ENCODE data around the gene MBD3L4.
"Not testable (repeated sequence)": the region's sequence is repeated elsewhere in the genome, so short reads cannot be mapped to it uniquely, and the experiment has no call there.

The MBD3L4 gene

DNA sequence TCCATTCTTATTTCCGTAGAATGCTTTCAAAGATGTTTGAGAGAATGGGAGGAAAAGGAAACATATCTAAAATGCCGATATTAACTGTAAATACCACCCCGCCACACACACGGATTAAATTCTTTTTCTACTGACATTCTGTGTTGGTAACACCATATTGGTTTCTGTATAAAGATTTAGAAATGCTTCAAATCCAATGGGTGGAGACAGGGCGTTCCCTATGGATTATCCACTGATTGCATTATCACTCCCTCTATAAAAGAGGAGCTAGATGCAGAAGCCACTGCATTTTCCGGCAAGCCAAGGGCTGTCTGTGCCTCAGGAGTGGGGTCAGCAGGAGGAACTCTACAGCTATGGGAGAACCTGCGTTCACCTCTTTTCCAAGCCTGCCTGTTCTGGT, 9.0 kb upstream of the MBD3L4 start, which contains the start of gene MBD3L2:
Gene MBD3L2, plus strand, starts transcription at position 301 of the 400 bp plus-strand sequence. Its CDS starts 53 bp downstream, at position 354.
- not testable (repeated sequence) for H3K4me1 ChIP-seq (ENCODE audit: control insufficient read depth, insufficient read depth, low read length, poor library complexity, severe bottlenecking); H3K36me3 ChIP-seq (ENCODE audit: control insufficient read depth, insufficient read depth, low read length); H3K9me3 ChIP-seq (ENCODE audit: control insufficient read depth, low read length); H3K4me3 ChIP-seq (ENCODE audit: extremely low read depth, insufficient read depth, low read length, poor library complexity, severe bottlenecking); H3K27ac ChIP-seq (ENCODE audit: low read depth, low read length, severe bottlenecking)
- WGBS, 2 experiments (ENCODE audit: insufficient coverage in 2 of 2), result no CpG with 5 or more reads among the region's 7 CpGs

DNA sequence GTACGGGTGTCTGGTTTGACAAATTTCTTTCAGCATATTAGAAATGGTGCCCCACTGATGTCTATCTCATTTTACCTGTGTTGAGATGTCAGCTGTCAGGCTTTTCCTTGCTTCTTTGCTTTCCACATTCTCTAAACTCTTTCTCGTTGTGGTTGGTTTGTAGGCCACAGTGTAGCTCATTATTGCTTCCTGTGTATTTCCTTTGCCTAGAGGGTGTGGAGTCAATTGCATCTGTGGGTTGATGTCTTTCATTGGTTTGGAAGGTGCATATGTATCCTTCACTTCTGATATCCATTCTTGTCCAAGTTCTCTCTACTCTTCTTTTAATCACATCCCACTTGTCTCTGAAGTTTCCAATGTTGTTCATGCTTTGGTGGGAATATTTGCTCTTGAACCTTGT, 1.6 kb upstream of the MBD3L4 start:
- not testable (repeated sequence) for H3K27ac ChIP-seq (ENCODE audit: low read depth, low read length, severe bottlenecking); H3K9me3 ChIP-seq (ENCODE audit: control insufficient read depth, low read length); H3K36me3 ChIP-seq (ENCODE audit: control insufficient read depth, insufficient read depth, low read length); H3K4me3 ChIP-seq (ENCODE audit: extremely low read depth, insufficient read depth, low read length, poor library complexity, severe bottlenecking); H3K4me1 ChIP-seq (ENCODE audit: control insufficient read depth, insufficient read depth, low read length, poor library complexity, severe bottlenecking)
- no CpG with 5 or more reads among the region's 2 CpGs for WGBS, 2 experiments (ENCODE audit: insufficient coverage in 2 of 2)

DNA sequence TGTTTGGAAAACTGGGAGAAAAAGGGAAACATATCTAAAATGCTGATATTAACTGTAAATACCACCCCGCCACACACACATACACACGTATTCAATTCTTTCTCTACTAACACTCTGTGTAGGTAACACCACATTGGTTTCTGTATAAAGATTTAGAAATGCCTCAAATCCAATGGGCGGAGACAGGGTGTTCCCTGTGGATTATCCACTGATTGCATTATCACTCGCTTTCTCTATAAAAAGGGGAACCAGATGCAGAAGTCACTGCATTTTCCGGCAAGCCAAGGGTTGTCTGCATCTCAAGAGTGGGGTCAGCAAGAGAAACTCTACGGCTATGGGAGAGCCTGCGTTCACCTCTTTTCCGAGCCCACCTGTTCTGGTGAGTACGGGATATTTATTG, 9.7 kb downstream of the MBD3L4 start, which contains the start of gene MBD3L5:
Gene MBD3L5, plus strand, starts transcription at position 301 of the 400 bp plus-strand sequence. Its CDS starts 34 bp downstream, at position 335.
- H3K4me3 ChIP-seq (ENCODE audit: extremely low read depth, insufficient read depth, low read length, poor library complexity, severe bottlenecking); H3K9me3 ChIP-seq (ENCODE audit: control insufficient read depth, low read length); H3K36me3 ChIP-seq (ENCODE audit: control insufficient read depth, insufficient read depth, low read length); H3K27ac ChIP-seq (ENCODE audit: low read depth, low read length, severe bottlenecking); H3K4me1 ChIP-seq (ENCODE audit: control insufficient read depth, insufficient read depth, low read length, poor library complexity, severe bottlenecking): not testable (repeated sequence)
- WGBS, 2 experiments (ENCODE audit: insufficient coverage in 2 of 2), result no CpG with 5 or more reads among the region's 9 CpGs

DNA sequence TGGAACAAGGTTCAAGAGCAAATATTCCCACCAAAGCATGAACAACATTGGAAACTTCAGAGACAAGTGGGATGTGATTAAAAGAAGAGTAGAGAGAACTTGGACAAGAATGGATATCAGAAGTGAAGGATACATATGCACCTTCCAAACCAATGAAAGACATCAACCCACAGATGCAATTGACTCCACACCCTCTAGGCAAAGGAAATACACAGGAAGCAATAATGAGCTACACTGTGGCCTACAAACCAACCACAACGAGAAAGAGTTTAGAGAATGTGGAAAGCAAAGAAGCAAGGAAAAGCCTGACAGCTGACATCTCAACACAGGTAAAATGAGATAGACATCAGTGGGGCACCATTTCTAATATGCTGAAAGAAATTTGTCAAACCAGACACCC, 11.2 kb downstream of the MBD3L4 start:
- H3K4me1 ChIP-seq (ENCODE audit: control insufficient read depth, insufficient read depth, low read length, poor library complexity, severe bottlenecking); H3K9me3 ChIP-seq (ENCODE audit: control insufficient read depth, low read length); H3K27ac ChIP-seq (ENCODE audit: low read depth, low read length, severe bottlenecking); H3K4me3 ChIP-seq (ENCODE audit: extremely low read depth, insufficient read depth, low read length, poor library complexity, severe bottlenecking); H3K36me3 ChIP-seq (ENCODE audit: control insufficient read depth, insufficient read depth, low read length): not testable (repeated sequence)
- whole genome bisulfite sequencing, 2 experiments (ENCODE audit: insufficient coverage in 2 of 2), result no CpG with 5 or more reads among the region's 1 CpG

DNA sequence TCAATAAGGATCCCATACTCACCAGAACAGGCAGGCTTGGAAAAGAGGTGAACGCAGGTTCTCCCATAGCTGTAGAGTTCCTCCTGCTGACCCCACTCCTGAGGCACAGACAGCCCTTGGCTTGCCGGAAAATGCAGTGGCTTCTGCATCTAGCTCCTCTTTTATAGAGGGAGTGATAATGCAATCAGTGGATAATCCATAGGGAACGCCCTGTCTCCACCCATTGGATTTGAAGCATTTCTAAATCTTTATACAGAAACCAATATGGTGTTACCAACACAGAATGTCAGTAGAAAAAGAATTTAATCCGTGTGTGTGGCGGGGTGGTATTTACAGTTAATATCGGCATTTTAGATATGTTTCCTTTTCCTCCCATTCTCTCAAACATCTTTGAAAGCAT, 18.6 kb downstream of the MBD3L4 start, which contains the start of gene MBD3L2B:
Gene MBD3L2B, minus strand, starts transcription at position 101 of the 400 bp plus-strand sequence. Its CDS starts 34 bp downstream, at position 67.
- peaks cover 11% of the 10 kb centered on the region for H3K9me3 ChIP-seq (ENCODE audit: control insufficient read depth, low read length)
- H3K4me1 ChIP-seq (ENCODE audit: control insufficient read depth, insufficient read depth, low read length, poor library complexity, severe bottlenecking); H3K27ac ChIP-seq (ENCODE audit: low read depth, low read length, severe bottlenecking); H3K4me3 ChIP-seq (ENCODE audit: extremely low read depth, insufficient read depth, low read length, poor library complexity, severe bottlenecking); H3K36me3 ChIP-seq (ENCODE audit: control insufficient read depth, insufficient read depth, low read length): not testable (repeated sequence)
- WGBS, 2 experiments (ENCODE audit: insufficient coverage in 2 of 2), result no CpG with 5 or more reads among the region's 6 CpGs

DNA sequence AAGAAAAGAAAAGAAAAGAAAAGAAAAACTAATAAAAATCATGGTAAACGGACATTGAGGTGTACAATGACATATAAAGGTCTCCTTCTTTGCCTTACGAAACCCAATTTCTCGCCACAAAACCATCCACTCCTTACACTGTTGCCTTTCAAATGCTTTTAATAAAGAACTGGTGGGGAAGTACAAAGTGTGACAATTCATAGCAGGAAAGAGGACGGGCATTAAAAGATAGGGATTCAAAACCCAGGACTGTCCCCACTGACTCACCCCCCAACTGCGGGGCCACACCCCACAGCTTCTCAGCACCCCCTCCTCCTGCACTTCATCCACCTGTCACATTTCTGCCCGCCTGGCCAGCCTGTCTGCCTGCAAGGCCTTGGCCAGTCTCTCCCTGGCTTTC, 21.2 kb downstream of the MBD3L4 start:
- Histone ChIP-seq H3K4me3 (ENCODE audit: extremely low read depth, insufficient read depth, low read length, poor library complexity, severe bottlenecking) (no peak overlapping the region), H3K27ac (ENCODE audit: low read depth, low read length, severe bottlenecking) (no peak overlapping the region), H3K4me1 (ENCODE audit: control insufficient read depth, insufficient read depth, low read length, poor library complexity, severe bottlenecking) (no peaks in the 10 kb centered on the region), H3K9me3 (ENCODE audit: control insufficient read depth, low read length) (peaks cover 19% of the 10 kb centered on the region), H3K36me3 (ENCODE audit: control insufficient read depth, insufficient read depth, low read length) (no peaks in the 10 kb centered on the region)
- WGBS, 2 experiments (ENCODE audit: insufficient coverage in 2 of 2), result 80 to 100% methylated on average over 1 to 2 of the region's 6 CpGs

DNA sequence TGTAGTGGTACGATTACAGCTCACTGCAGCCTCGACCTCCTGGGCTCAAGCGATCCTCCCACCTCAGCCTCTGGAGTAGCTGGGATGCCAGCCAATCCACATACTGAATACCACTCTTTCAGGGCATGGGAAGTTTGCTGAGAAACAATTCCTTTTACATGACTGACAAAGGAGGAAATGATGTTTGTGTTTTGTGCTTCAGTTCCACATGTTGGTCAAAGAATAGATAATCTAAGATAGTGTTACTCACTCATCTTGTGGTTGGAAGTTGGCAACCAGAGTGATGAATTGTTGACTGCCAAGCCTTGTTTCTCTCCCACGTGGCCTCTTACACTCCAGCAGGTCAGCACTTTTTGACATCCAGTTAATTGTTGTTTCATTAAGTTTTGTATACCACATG, 26.3 kb downstream of the MBD3L4 start:
- H3K4me1 ChIP-seq (ENCODE audit: control insufficient read depth, insufficient read depth, low read length, poor library complexity, severe bottlenecking), result no peaks in the 10 kb centered on the region
- no CpG with 5 or more reads among the region's 4 CpGs for WGBS, 2 experiments (ENCODE audit: insufficient coverage in 2 of 2)
- no peaks in the 10 kb centered on the region for H3K36me3 ChIP-seq (ENCODE audit: control insufficient read depth, insufficient read depth, low read length)

DNA sequence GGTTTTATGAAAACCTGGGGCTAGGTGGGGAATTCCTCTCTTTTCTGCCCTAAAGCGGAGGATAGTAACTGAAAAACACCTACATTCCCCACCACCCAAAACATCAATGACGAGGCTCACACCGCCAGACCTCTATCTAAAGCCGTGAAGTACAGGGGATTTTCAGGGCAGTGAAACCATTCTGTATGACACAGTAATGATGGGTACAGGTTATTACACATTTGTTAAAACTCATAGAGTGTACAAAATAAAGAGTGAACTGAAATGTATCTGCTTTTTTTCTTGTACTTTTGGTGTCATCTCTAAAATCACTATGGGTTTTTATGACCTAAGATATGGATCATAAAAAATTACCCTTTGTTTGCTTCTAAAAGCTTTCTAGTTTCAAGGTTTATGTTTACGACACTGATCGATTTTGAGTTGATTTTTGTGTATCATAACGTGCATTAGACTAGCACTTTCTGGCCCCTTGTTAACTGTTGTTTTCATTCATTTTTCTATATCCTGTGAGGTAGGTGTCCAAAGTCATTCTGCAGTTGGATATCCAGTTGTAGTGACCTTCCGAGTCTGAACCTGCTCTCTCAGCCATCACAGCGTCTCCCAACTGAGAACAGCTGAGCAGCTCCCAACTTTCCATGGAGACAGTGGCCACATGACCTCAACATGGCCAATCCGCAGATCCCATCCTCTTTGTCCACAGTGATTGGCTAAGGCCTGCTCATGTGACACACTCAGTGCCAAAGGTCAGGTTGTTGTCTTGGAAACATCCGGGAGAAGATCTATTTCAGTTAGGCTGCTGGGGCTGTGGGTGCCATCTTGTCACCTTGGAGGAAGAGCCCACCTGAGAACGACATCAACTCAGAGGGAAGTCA, 29.0 kb downstream of the MBD3L4 start:
- Histone ChIP-seq H3K9me3 (ENCODE audit: control insufficient read depth, low read length) (peaks cover 35% of the 10 kb centered on the region), H3K36me3 (ENCODE audit: control insufficient read depth, insufficient read depth, low read length) (no peaks in the 10 kb centered on the region), H3K4me1 (ENCODE audit: control insufficient read depth, insufficient read depth, low read length, poor library complexity, severe bottlenecking) (no peaks in the 10 kb centered on the region), H3K4me3 (ENCODE audit: extremely low read depth, insufficient read depth, low read length, poor library complexity, severe bottlenecking) (no peak overlapping the region), H3K27ac (ENCODE audit: low read depth, low read length, severe bottlenecking) (no peak overlapping the region)
- WGBS, 2 experiments (ENCODE audit: insufficient coverage in 2 of 2), result 73 to 77% methylated on average over 7 to 9 of the region's 12 CpGs

More for the DNA sequence above, 26.3 kb downstream of the MBD3L4 start:
- no peak overlapping the region for H3K27ac ChIP-seq (ENCODE audit: low read depth, low read length, severe bottlenecking)
- H3K4me3 ChIP-seq (ENCODE audit: extremely low read depth, insufficient read depth, low read length, poor library complexity, severe bottlenecking), result no peak overlapping the region
- peaks cover 41% of the 10 kb centered on the region for H3K9me3 ChIP-seq (ENCODE audit: control insufficient read depth, low read length)

DNA sequence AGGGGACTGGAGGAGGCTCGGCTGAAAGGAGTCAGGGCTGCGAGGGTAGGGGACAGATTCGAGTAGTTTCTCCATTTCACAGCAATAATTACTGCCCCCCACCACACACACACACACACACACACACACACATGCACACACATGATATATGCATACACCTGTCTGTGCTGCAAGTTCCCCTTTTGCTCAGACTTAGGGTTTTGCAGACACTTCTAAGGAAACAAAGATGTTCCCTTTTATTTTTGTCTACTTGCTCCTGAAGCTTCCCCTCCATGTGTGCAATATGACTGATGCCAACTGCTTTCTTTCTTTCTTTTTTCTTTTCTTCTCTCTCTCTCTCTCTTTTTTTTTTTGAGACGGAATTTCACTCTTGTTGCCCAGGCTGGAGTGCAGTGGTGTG, 32.1 kb downstream of the MBD3L4 start:
- Histone ChIP-seq H3K4me3 (ENCODE audit: extremely low read depth, insufficient read depth, low read length, poor library complexity, severe bottlenecking) (no peak overlapping the region), H3K9me3 (ENCODE audit: control insufficient read depth, low read length) (peaks cover 31% of the 10 kb centered on the region), H3K4me1 (ENCODE audit: control insufficient read depth, insufficient read depth, low read length, poor library complexity, severe bottlenecking) (no peaks in the 10 kb centered on the region), H3K27ac (ENCODE audit: low read depth, low read length, severe bottlenecking) (no peak overlapping the region), H3K36me3 (ENCODE audit: control insufficient read depth, insufficient read depth, low read length) (no peaks in the 10 kb centered on the region)
- 25 to 50% methylated on average over 2 of the region's 4 CpGs for WGBS, 2 experiments (ENCODE audit: insufficient coverage in 2 of 2)

DNA sequence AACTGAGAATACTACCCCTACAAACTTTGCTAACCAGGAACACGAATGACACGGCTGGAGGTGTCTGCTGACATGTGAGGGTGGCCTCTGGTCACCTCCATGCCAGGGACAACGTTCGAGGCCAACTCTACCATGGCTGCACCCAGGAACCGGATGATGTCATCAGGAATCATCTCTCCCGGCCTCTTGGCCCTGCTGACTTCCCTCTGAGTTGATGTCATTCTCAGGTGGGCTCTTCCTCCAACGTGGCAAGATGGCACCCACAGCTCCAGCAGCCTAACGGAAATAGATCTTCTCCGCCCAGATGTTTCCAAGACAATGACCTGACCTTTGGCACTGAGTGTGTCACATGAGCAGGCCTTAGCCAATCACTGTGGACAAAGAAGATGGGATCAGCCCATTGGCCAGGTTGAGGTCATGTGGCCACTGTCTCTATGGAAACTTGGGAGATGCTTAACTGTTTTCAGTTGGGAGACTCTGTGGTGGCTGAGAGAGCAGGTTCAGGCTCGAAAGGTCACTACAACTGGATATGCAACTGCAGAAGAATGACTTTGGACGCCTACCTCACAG, 33.8 kb downstream of the MBD3L4 start:
- Histone ChIP-seq H3K4me3 (ENCODE audit: extremely low read depth, insufficient read depth, low read length, poor library complexity, severe bottlenecking) (no peak overlapping the region), H3K27ac (ENCODE audit: low read depth, low read length, severe bottlenecking) (no peak overlapping the region), H3K36me3 (ENCODE audit: control insufficient read depth, insufficient read depth, low read length) (no peaks in the 10 kb centered on the region), H3K4me1 (ENCODE audit: control insufficient read depth, insufficient read depth, low read length, poor library complexity, severe bottlenecking) (no peaks in the 10 kb centered on the region), H3K9me3 (ENCODE audit: control insufficient read depth, low read length) (peaks cover 28% of the 10 kb centered on the region)
- 50 to 65% methylated on average over 9 of the region's 11 CpGs for WGBS, 2 experiments (ENCODE audit: insufficient coverage in 2 of 2)

All from mesodermal cell (in vitro differentiated cells).